Gastrocnemius medialis (tissue), 4 donors: ENCODE results near the gene PAEP. TPM values are rescaled to one million over a fixed set of nuclear protein-coding genes. Genes with fewer than 3 reads are reported as not detected.

ENCODE experiments used
- ATAC-seq, 2 donors: fragments of 150-250 bp; one replicate each; pipeline ENCODE4 v1.9.1; 2016
- DNase-seq, 2 donors: peaks; one replicate each; pipeline ENCODE4 v3.0.0-alpha.2; 2019
- H3K27ac ChIP-seq, 4 donors: fragments of 200-600 bp; sonication (generic); 1 replicate in 1 of 4; 2 replicates in 3 of 4; pipeline ENCODE4 v1.5.1; 2016 to 2018; ENCODE audit warnings: mild to moderate bottlenecking in 2 of 4, moderate library complexity in 1 of 4
- H3K27me3 ChIP-seq, 3 donors: fragments of 200-600 bp; sonication (generic) in 2 of 3; 1 replicate in 1 of 3; 2 replicates in 2 of 3; pipeline versions ENCODE4 v1.5.1 to v1.6.0; 2016 to 2019; ENCODE audit warnings: mild to moderate bottlenecking in 1 of 3, moderate library complexity in 1 of 3
- H3K36me3 ChIP-seq, 2 donors: fragments of 200-600 bp; sonication (generic) in 1 of 2; one replicate each; pipeline ENCODE4 v1.5.1; 2017 to 2018
- H3K4me1 ChIP-seq, 2 donors: fragments of 200-600 bp; sonication (generic) in 1 of 2; one replicate each; pipeline ENCODE4 v1.5.1; 2016 to 2017; ENCODE audit warnings: mild to moderate bottlenecking in 2 of 2
- H3K4me3 ChIP-seq, 4 donors: fragments of 200-600 bp; sonication (generic) in 3 of 4; 1 replicate in 1 of 4; 2 replicates in 3 of 4; pipeline ENCODE4 v1.5.1; 2016 to 2019; ENCODE audit warnings: mild to moderate bottlenecking in 2 of 4
- H3K9me3 ChIP-seq, 3 donors: fragments of 200-600 bp; sonication (generic) in 2 of 3; 1 replicate in 1 of 3; 2 replicates in 2 of 3; pipeline ENCODE4 v1.5.1; 2016 to 2019
- POLR2A ChIP-seq, 2 donors: fragments of 450-650 bp; IDR thresholded peaks; one replicate each; pipeline ENCODE4 v1.6.1; 2017; ENCODE audit warnings: antibody characterized with exemption in 2 of 2, mild to moderate bottlenecking in 2 of 2, moderate library complexity in 2 of 2
- in situ Hi-C, 4 donors: fragments of 200-750 bp; cut with MboI; loops; one replicate each; pipeline versions ENCODE4 v1.15.0 to v1.8.0; 2017; ENCODE audit warnings: low sequenced_read_pairs in 4 of 4
- intact Hi-C: fragments of 100-400 bp; cut with DNase I; formaldehyde crosslinking; loops from one replicate; pipeline ENCODE4 v1.15.1; 2023; ENCODE audit warnings: low total_unique reads
- total RNA-seq, 4 donors: library from RNA; depleted of rRNA; stranded (reverse); fragments of >200 nt; gene quantifications; one replicate each; pipeline versions ENCODE4 v1.1.0 to v1.2.3, GENCODE V29; 2016
- TF ChIP-seq, protein P1 (sequence below), 5 experiments: fragments of 450-650 bp in 3 of 5; fragments of 200-600 bp in 2 of 5; sonication (generic) in 2 of 5; IDR thresholded peaks in 4 of 5; conservative IDR thresholded peaks in 1 of 5; 1 replicate in 4 of 5; 2 replicates in 1 of 5; pipeline ENCODE4 v1.5.1; 2016 to 2019; ENCODE audit warnings: antibody characterized with exemption in 5 of 5, mild to moderate bottlenecking in 3 of 5, moderate library complexity in 3 of 5

PAEP gene
- total RNA-seq, 4 donors from 2014 or later, result not detected

GRCh38 chr9:135550344-135550918, 11.1 kb upstream of the PAEP start:
- Histone ChIP-seq H3K27me3 (no peaks in the 10 kb centered on the region), H3K4me3 (no peak overlapping the region), H3K9me3 (no peaks in the 10 kb centered on the region), H3K36me3 (no peaks in the 10 kb centered on the region), H3K4me1 (no peaks in the 10 kb centered on the region), H3K27ac (no peak overlapping the region)
- ATAC-seq (no peak), DNase-seq (no peak)
- TF ChIP-seq, protein P1, sequence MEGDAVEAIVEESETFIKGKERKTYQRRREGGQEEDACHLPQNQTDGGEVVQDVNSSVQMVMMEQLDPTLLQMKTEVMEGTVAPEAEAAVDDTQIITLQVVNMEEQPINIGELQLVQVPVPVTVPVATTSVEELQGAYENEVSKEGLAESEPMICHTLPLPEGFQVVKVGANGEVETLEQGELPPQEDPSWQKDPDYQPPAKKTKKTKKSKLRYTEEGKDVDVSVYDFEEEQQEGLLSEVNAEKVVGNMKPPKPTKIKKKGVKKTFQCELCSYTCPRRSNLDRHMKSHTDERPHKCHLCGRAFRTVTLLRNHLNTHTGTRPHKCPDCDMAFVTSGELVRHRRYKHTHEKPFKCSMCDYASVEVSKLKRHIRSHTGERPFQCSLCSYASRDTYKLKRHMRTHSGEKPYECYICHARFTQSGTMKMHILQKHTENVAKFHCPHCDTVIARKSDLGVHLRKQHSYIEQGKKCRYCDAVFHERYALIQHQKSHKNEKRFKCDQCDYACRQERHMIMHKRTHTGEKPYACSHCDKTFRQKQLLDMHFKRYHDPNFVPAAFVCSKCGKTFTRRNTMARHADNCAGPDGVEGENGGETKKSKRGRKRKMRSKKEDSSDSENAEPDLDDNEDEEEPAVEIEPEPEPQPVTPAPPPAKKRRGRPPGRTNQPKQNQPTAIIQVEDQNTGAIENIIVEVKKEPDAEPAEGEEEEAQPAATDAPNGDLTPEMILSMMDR (IDR thresholded peaks at IDR 0.05 in 4 of 5, conservative IDR thresholded peaks at IDR 0.05 in 1 of 5), result no peak
- TF ChIP-seq POLR2A (IDR thresholded peaks at IDR 0.05), result no peak
- intact Hi-C loops (no loop called here), in situ Hi-C loops (no loop called here)

DNA sequence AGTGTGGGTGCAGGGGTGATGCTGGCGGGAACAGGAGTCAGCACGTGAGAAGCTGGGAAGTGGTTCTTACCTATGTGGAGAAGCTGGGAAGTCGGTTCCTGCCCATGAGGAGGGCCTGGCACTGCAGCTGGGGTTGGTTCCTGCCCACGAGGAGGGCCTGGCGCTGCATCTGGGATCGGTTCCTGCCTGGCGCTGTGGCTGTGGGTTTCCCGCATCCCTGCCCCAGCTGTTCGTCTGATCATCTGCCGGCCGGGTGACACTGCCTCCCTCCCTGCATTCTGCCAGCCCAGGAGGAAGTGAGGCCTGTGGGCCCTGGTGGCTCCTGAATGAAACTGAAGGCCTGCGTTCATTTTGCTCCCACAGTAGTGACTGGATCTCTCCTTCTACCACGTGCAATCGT, 10.5 kb upstream of the PAEP start:
- no peak for DNase-seq
- intact Hi-C loops (no loop called here), in situ Hi-C loops (no loop called here)
- no peak for ATAC-seq
- Histone ChIP-seq H3K27ac (no peak overlapping the region), H3K9me3 (no peaks in the 10 kb centered on the region), H3K4me3 (no peak overlapping the region), H3K27me3 (no peaks in the 10 kb centered on the region), H3K4me1 (no peaks in the 10 kb centered on the region), H3K36me3 (no peaks in the 10 kb centered on the region)
- no peak for TF ChIP-seq POLR2A (IDR thresholded peaks at IDR 0.05)
- TF ChIP-seq, protein P1 (IDR thresholded peaks at IDR 0.05 in 4 of 5, conservative IDR thresholded peaks at IDR 0.05 in 1 of 5), result no peak

- H3K4me3 ChIP-seq, result no peak overlapping the region
- no peak overlapping the region for H3K27ac ChIP-seq
- TF ChIP-seq, protein P1 (IDR thresholded peaks at IDR 0.05 in 4 of 5, conservative IDR thresholded peaks at IDR 0.05 in 1 of 5), result no peak
- no peak for TF ChIP-seq POLR2A (IDR thresholded peaks at IDR 0.05)
- intact Hi-C loops, result no loop called here
- ATAC-seq (no peak), DNase-seq (no peak)
- in situ Hi-C loops, result no loop called here
- no peaks in the 10 kb centered on the region for H3K4me1 ChIP-seq
- no peaks in the 10 kb centered on the region for H3K36me3 ChIP-seq
- H3K9me3 ChIP-seq, result no peaks in the 10 kb centered on the region
- H3K27me3 ChIP-seq, result no peaks in the 10 kb centered on the region
Measured at GRCh38 chr9:135551456-135551855, 10.1 kb upstream of the PAEP start.

DNA sequence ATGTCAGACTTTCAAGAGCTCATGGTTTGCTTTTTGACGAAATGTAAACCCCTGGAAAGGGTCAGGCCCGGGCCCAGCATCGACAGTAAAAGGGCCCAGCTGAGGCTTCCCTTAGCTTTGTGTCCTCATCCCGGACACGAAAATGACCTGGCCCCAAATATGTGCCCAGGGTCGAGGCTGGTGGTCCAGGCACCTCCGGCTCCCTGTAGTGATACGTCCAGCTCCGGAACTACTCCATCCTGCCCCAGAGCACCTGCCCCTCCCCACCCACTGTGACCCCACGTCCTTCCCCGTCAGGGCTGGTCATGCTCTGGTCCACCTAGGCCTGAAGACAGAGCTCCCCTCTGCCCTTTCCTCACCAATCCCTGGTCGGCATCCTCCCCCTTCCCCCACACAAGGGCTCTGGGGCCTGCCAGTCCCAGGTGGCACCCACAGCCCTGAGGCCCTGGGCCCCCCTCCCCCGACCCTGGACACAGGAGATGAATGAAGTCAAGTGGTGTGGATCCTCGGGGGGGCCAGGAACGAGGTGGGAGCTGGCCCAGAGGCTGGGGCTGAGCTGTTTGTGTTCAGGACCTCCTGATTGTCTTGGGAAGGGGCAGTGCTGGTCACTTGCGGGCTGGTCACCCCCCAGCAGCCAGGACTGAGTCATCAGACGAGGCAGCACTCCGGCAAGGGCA, 9.4 kb upstream of the PAEP start:
- TF ChIP-seq, protein P1 (IDR thresholded peaks at IDR 0.05 in 4 of 5, conservative IDR thresholded peaks at IDR 0.05 in 1 of 5), result no peak
- no peak for TF ChIP-seq POLR2A (IDR thresholded peaks at IDR 0.05)
- no peaks in the 10 kb centered on the region for H3K4me1 ChIP-seq
- H3K36me3 ChIP-seq, result no peaks in the 10 kb centered on the region
- intact Hi-C loops, result no loop called here
- ATAC-seq (no peak), DNase-seq (no peak)
- in situ Hi-C loops, result no loop called here
- H3K27ac ChIP-seq, result no peak overlapping the region
- no peaks in the 10 kb centered on the region for H3K27me3 ChIP-seq
- H3K4me3 ChIP-seq, result no peak overlapping the region
- H3K9me3 ChIP-seq, result no peaks in the 10 kb centered on the region
